Stimulated activated CD4-positive, alpha-beta T cell treated with anti-CD3 and anti-CD28 coated beads, Interleukin-15, amount 100 ng/mL, for 24 hours (primary cell): Measurements from ENCODE around the gene CYP39A1.

ENCODE experiments used
- DNase-seq: peaks from one replicate; pipeline ENCODE4 v3.0.0-alpha.2; 2020

The CYP39A1 gene, protein sequence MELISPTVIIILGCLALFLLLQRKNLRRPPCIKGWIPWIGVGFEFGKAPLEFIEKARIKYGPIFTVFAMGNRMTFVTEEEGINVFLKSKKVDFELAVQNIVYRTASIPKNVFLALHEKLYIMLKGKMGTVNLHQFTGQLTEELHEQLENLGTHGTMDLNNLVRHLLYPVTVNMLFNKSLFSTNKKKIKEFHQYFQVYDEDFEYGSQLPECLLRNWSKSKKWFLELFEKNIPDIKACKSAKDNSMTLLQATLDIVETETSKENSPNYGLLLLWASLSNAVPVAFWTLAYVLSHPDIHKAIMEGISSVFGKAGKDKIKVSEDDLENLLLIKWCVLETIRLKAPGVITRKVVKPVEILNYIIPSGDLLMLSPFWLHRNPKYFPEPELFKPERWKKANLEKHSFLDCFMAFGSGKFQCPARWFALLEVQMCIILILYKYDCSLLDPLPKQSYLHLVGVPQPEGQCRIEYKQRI

GRCh38 chr6:46652603-46653438, at the start of gene CYP39A1, which contains the start of gene SLC25A27:
CYP39A1 (minus strand) TSS chr6:46652818; CDS start chr6:46652582, 236 bp downstream.
SLC25A27 (plus strand) TSS chr6:46652975; CDS start chr6:46653193, 218 bp downstream.
- peak; percentile 90 for DNase-seq

GRCh38 chr6:46699970-46700369, 47.4 kb upstream of the CYP39A1 start:
- no peak for DNase-seq

DNA sequence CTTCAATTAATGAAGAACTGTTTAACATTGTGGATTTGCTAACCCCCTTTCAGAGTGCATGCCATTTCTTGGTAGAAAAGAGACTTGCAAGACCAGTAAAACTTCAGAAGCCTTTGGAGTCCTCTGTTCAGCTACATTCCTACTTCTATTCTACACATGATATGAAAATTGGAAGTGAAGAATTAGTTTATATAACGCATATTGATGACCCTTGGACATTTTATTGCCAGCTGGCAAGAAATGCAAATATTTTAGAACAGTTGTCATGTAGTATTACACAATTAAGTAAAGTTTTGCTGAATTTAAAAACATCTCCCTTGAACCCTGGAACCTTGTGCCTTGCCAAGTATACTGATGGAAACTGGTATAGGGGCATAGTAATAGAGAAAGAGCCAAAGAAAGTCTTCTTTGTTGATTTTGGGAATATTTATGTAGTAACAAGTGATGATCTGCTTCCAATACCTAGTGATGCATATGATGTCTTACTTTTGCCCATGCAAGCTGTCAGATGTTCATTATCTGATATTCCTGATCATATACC, 38.4 kb upstream of the CYP39A1 start:
- DNase-seq, result no peak

- no peak for DNase-seq
These were observed 37.6 kb upstream of the CYP39A1 start for GRCh38 chr6:46690141-46690755.

DNA sequence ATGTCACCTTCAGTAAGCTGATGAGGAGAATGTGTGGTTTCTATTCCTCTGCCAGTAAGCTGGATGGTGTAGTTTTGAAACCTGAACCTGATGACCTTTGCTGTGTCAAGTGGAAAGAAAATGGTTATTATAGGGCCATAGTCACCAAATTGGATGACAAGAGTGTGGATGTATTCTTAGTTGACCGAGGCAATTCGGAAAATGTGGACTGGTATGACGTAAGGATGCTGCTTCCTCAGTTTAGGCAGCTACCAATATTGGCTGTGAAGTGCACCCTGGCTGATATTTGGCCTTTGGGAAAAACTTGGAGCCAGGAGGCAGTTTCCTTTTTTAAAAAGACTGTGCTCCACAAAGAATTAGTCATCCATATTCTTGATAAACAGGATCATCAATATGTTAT, 37.0 kb upstream of the CYP39A1 start:
- DNase-seq, result no peak

- no peak for DNase-seq
These were observed 36.3 kb upstream of the CYP39A1 start for GRCh38 chr6:46688966-46689335.

GRCh38 chr6:46688117-46688965, 35.7 kb upstream of the CYP39A1 start:
- DNase-seq, result no peak

- DNase-seq, result no peak
These were observed 35.0 kb upstream of the CYP39A1 start, which contains the start of gene TDRD6 for GRCh38 chr6:46687619-46688097. TDRD6 (plus strand) TSS chr6:46687885; CDS start chr6:46688129, 244 bp downstream.

GRCh38 chr6:46684771-46685170, 32.2 kb upstream of the CYP39A1 start:
- no peak for DNase-seq

DNA sequence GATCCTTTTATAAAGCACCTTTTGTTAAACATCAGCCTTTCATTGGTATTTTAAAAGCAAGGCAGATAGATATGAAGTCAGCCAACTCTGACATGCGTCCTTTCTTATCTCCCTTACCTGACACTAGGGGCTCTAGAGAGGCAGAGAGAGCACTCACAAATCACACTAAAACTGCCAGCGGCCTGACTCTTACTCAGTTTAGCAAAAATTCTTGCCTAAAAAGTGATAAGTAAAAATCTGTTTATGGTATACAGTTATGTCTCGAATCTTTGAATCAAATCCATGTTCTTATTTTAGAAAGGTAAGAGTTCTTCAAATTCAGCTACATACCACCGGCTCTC, 24.7 kb upstream of the CYP39A1 start:
- no peak for DNase-seq

DNA sequence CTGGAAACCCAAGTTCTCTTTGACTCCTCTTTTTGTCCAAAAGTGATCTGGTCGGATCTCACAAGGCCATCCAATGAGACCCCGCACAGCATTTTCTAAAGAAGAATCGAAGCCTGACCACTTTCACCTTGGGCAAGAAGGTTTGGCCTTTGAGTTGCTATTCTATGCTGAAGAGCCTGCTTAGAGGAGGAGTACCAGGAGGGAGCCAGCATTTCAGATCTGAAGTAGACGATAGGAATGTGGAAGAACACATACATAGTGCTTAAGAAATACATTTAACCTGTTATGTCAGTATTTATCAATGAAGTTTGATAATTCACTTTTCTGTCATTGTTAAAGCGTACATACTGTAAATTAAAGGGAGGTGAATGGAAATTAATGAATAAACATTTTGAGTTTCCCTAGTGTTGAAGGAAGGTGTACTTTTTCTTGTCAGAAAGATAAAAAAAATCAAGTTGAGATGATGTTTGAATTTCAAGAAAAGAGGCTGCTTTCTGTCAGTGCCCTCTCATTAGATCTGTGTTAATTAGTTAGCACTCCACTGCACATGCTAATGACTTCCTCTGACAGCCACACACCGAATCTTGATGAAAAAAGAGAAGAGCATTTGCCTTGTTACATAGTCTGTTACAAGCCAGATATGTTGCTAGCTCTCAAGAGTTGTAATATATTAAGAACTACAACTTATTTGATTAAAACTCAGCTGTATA, 24.1 kb upstream of the CYP39A1 start:
- DNase-seq, result no peak

DNA sequence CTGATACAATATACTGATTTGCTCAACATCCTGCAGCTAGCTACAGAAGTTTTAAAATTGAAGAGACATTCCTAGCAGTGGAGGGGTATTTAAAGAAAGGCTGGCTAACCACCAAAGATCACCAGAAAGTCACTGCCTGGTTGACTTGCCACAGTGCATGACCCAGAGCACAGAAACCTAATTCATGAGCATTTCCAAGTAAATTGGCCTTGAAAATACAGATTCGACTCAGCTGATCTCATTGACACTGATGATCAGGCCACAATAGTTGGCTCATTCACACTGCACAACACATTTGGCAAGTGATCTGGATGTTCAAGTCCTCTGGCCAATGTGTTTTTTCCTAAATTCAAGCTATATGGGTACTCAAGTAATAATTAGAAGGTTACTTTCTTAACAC, 21.8 kb upstream of the CYP39A1 start:
- no peak for DNase-seq

DNA sequence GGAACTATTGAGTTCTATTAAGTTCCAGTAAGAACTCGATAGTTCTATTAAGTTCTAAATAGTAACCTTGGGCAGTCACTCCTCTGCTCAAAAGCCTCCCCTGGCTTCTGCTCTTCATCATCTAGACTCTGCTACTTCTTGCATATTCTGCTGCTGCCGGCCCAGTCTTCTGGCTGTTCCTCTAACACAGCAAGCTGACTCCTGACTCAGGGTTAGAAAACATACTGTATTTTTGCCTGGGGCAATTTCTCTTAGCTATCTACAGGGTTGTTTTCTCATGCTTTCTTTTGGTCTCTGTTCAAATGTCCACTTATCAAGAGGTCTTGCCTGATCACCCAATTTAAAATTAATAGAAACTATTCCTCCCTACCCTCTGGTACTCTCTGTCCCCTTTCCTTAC, 14.8 kb upstream of the CYP39A1 start:
- no peak for DNase-seq

DNA sequence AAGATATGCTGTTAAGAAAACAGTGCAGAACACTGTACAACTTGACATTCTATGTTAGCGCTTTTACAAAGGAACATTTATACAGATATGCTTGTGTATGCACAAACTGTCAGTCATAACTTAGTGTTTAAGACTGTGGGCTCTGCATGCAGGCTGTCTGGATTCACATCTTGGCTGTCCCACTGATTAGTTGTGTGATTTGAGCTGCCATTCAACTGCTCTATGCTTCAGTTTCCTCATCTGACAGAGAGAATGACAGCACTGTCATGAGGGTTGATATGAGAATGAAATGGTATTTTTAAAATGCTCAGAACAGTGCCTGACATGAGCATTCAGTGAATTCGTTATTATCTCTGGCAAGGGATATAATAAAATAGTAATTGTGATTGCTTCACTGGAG, 8.9 kb upstream of the CYP39A1 start:
- no peak for DNase-seq

GRCh38 chr6:46657642-46658041, 5.0 kb upstream of the CYP39A1 start:
- DNase-seq, result no peak

DNA sequence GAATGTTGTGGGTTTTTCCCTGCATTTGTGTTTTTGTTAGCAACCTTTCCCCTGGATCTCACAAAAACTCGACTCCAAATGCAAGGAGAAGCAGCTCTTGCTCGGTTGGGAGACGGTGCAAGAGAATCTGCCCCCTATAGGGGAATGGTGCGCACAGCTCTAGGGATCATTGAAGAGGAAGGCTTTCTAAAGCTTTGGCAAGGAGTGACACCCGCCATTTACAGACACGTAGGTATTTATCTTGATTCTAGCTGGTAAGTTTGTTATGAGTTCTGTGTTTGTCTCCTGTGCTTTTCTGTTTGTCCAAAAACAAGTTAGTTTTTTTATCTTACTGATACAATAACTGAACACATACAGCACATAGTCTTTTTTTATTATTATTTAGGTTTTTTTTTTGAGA, 3.2 kb upstream of the CYP39A1 start:
- no peak for DNase-seq

DNA sequence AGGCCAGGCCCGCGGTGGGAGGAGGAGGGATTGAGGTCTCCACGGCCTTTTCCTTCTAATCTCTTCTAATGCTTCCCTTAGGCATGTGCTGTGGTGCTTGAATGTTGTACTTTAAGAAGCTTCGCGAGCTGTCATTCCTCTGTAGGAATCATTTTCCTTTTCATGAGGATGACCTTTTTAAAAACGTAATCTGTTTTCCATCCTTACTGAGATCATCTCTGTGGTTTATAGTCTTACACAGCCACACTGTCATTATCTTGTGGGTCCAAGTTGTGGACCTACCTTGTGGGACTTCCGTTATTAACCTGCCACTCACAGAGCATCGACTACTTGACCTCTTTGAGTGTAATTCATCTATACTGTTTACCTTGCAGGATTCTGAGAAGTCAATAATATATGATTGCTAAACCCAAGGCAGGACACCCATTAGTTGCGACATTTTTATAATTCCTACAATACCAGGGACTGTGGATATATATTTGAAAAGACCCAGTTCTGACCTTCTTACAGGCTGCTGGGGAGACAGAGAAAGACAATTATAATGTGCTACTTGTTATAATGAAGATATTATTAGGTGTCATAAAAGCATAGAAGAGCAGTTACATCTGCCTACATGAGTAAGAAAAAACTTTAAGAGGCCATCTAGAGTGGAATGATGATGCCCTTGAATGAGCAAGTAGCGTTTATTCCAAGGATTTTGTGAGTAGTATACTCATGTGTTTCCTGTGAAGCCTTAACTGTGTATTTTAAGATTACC, 999 bp upstream of the CYP39A1 start:
- DNase-seq, result no peak

- no peak for DNase-seq
These were observed 401 bp downstream of the CYP39A1 start for GRCh38 chr6:46652232-46652602.

- DNase-seq, result no peak
These were observed 802 bp downstream of the CYP39A1 start for GRCh38 chr6:46651816-46652215.

DNA sequence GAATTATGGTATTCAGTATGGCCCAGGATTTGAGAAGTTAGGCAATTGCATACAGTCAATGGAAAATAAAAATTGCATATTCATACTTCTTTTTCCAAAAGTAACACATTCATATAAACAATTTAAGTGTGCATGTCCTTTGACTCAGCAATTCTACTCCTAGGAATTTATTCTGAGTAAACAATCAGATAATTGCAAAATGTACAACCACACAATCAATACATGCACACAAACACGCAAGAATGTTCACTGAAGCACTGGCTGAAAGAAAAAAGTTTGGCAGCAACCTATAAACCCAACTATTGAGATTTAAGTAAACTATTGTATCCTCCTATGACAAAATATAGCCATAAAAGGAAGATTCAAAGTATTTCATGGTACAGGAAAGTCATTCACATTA, 1.6 kb downstream of the CYP39A1 start:
- no peak for DNase-seq
